SU-DHL-6 (cell line): ENCODE results near the gene RUFY4.

Experiments used
- EZH2phosphoT487 ChIP-seq: fragments of 200-600 bp; sonication (generic), shearing (Covaris generic); conservative IDR thresholded peaks from 2 replicates; pipeline ENCODE4 v1.6.1; 2018; ENCODE audit warnings: mild to moderate bottlenecking, antibody characterized with exemption, low read length, moderate library complexity, mixed read lengths
- TF ChIP-seq, protein P1 (sequence below): fragments of 200-600 bp; sonication (generic); IDR thresholded peaks from one replicate; pipeline ENCODE4 v1.5.1; 2017; ENCODE audit warnings: antibody characterized with exemption, mild to moderate bottlenecking, low read length, moderate library complexity; ENCODE audit not compliant: insufficient read depth, poor library complexity, severe bottlenecking

- TF ChIP-seq, protein P1, sequence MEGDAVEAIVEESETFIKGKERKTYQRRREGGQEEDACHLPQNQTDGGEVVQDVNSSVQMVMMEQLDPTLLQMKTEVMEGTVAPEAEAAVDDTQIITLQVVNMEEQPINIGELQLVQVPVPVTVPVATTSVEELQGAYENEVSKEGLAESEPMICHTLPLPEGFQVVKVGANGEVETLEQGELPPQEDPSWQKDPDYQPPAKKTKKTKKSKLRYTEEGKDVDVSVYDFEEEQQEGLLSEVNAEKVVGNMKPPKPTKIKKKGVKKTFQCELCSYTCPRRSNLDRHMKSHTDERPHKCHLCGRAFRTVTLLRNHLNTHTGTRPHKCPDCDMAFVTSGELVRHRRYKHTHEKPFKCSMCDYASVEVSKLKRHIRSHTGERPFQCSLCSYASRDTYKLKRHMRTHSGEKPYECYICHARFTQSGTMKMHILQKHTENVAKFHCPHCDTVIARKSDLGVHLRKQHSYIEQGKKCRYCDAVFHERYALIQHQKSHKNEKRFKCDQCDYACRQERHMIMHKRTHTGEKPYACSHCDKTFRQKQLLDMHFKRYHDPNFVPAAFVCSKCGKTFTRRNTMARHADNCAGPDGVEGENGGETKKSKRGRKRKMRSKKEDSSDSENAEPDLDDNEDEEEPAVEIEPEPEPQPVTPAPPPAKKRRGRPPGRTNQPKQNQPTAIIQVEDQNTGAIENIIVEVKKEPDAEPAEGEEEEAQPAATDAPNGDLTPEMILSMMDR: no peak
- no peak for TF ChIP-seq EZH2phosphoT487
These were observed 41.4 kb upstream of the RUFY4 start for GRCh38 chr2:218027426-218028188.
